ENCODE data around the gene CLSTN2.

Gene CLSTN2

DNA sequence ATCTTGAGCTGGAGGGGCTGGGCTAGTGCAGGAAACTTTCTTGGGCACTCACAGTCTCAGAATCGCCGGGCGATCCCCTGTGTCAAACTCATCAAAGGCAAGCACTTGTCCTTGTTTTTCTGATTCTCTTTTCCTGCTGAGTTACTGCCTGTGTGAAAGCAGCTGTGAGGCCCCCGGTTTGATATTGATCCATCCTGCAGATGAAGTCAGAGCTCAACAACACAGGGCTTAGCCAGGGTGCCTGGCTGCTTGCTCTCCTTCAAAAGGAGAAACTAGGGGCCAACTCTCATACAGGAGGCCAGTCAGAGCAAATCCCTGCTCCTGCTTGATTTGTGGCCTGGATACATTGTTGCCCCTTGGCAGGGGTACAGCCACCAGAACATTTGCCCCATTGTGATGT is 22.9 kb downstream of the CLSTN2 start:
- no peaks in the 10 kb centered on the region for H3K4me1 Mint-ChIP-seq
- TF ChIP-seq CTCF (IDR thresholded peaks at IDR 0.05; ENCODE audit: unreplicated experiment in 3 of 3) = no peak
- H3K27ac Mint-ChIP-seq = no peak overlapping the region
- H3K27me3 Mint-ChIP-seq (ENCODE audit: low read depth) = peaks cover 32% of the 10 kb centered on the region
- H3K4me3 Mint-ChIP-seq = no peak overlapping the region
- no peaks in the 10 kb centered on the region for H3K36me3 Mint-ChIP-seq (ENCODE audit: low read depth)
- no peaks in the 10 kb centered on the region for H3K9me3 Mint-ChIP-seq

DNA sequence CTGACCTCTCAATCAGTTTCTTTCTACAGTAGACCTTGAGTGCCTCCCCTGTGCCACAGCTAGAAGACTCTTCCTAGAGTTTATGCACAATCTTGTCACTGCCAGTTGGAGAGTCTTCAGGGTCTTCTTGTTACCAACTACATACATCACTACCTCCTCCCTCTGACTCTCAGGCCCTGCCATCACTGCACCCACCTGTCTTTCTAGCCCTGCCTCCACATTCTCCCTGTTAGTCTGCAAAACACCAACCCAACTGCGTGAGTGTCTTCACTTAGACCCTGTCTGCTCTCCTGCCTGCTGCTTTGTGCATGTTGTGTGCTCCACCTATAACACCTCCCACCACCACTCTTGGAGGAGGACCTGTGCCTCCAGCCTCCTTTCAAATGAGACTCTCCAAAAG is 34.4 kb downstream of the CLSTN2 start:
- peaks cover 6% of the 10 kb centered on the region for H3K4me1 Mint-ChIP-seq
- no peaks in the 10 kb centered on the region for H3K9me3 Mint-ChIP-seq
- H3K36me3 Mint-ChIP-seq (ENCODE audit: low read depth) = no peaks in the 10 kb centered on the region
- H3K4me3 Mint-ChIP-seq = no peak overlapping the region
- H3K27ac Mint-ChIP-seq = no peak overlapping the region
- peaks cover 31% of the 10 kb centered on the region for H3K27me3 Mint-ChIP-seq (ENCODE audit: low read depth)
- TF ChIP-seq CTCF (IDR thresholded peaks at IDR 0.05; ENCODE audit: unreplicated experiment in 3 of 3) = no peak

- no peaks in the 10 kb centered on the region for H3K9me3 Mint-ChIP-seq
- TF ChIP-seq CTCF (IDR thresholded peaks at IDR 0.05; ENCODE audit: unreplicated experiment in 3 of 3) = no peak
- H3K36me3 Mint-ChIP-seq (ENCODE audit: low read depth) = no peaks in the 10 kb centered on the region
These were observed 35.5 kb downstream of the CLSTN2 start for GRCh38 chr3:139970526-139970925.

DNA sequence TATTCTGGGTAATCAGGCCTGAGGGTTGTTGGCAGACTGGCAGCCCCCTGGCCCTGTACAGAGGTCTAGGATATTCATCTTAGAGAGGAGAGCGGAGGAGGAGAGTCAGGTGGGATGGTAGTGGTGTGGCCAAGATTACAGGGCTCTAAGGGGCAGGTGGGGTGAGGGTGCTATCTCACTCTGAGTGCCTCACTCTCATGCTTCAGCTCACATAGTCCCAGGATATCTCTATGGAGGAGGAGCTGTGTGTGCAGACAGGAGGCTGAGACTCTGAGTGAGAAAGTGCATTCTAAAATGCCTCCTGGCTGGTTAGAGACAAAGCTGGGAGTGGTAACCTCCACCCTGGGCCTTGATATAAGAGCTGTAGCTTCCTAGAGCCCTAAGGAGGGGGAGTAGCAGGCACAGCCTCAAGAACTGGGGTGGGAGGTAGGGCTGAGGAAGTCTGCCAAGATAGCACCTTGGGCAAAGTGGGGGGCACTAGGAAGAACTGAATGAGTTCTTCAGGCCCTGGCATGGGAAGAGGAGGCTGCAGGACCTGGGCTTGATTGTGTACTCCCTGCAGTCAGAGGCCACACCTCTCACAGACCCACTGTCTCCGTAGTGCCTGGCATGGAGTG is 39.9 kb downstream of the CLSTN2 start:
- TF ChIP-seq CTCF (IDR thresholded peaks at IDR 0.05; ENCODE audit: unreplicated experiment in 3 of 3) = no peak
- no peaks in the 10 kb centered on the region for H3K9me3 Mint-ChIP-seq
- peaks cover 14% of the 10 kb centered on the region for H3K27me3 Mint-ChIP-seq (ENCODE audit: low read depth)
- H3K27ac Mint-ChIP-seq = no peak overlapping the region
- H3K4me1 Mint-ChIP-seq = peaks cover under 1% of the 10 kb centered on the region
- H3K36me3 Mint-ChIP-seq (ENCODE audit: low read depth) = no peaks in the 10 kb centered on the region
- no peak overlapping the region for H3K4me3 Mint-ChIP-seq

More at GRCh38 chr3:139970526-139970925, 35.5 kb downstream of the CLSTN2 start:
- H3K4me3 Mint-ChIP-seq = no peak overlapping the region
- peaks cover 6% of the 10 kb centered on the region for H3K4me1 Mint-ChIP-seq
- H3K27ac Mint-ChIP-seq = no peak overlapping the region
- H3K27me3 Mint-ChIP-seq (ENCODE audit: low read depth) = peaks cover 29% of the 10 kb centered on the region

DNA sequence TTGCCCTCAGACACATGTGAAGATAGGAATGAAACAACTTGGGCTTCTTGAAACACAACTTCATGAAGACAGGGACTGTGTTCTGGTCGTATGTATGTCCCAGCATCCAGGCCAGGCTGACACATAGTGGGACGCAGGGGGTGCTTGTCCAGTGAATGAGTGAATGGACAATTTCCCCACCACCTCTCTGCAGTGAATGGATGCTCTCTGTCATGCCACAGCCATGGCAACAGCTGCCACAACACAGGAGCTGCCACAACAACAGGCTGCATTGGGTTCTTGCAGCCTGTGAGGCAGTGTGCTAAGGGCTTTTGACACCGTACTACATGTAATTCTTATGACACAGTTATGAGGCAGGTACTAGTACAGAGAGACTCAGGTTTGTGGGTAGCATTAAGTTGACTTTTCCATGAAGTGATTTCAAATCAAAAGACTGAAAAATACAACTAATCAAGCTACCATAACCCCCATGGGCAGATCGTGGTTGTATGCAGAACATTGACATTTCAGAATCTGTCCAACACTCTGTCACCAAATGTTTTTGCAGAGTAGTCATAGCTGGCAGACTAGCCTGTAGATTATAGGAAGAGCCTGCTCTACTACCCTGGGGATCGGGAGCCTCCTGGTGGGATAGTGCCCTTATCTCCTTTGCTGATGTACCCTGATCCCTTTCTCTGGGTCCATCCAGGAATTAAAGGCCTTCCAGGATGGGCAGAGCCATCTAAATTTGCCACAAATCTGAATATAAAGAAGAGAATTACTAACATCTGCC is 40.8 kb downstream of the CLSTN2 start:
- Mint-ChIP-seq H3K4me3 (no peak overlapping the region), H3K4me1 (no peaks in the 10 kb centered on the region), H3K27ac (no peak overlapping the region), H3K9me3 (no peaks in the 10 kb centered on the region), H3K27me3 (ENCODE audit: low read depth) (peaks cover 15% of the 10 kb centered on the region), H3K36me3 (ENCODE audit: low read depth) (no peaks in the 10 kb centered on the region)
- no peak for TF ChIP-seq CTCF (IDR thresholded peaks at IDR 0.05; ENCODE audit: unreplicated experiment in 3 of 3)

DNA sequence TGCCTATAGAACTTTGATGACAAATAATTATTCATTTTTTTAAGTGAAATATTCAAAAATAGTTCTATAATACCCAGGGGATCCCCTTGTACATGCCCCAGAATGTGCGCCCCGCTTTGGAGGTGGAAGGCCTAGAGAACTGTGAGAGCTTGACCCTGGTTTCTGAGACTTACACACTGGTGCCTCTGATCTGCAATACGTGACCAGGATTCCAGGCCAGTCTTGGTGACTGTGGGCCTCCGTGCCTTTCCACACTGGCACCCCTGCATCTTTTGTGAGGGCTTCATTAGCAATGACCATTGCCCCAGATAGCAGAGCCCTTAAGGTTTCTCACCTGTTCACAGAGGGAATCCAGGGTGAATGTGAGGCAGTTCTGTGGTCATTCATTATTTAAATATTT is 44.0 kb downstream of the CLSTN2 start:
- H3K4me1 Mint-ChIP-seq = no peaks in the 10 kb centered on the region
- no peaks in the 10 kb centered on the region for H3K9me3 Mint-ChIP-seq
- peaks cover 11% of the 10 kb centered on the region for H3K27me3 Mint-ChIP-seq (ENCODE audit: low read depth)
- H3K4me3 Mint-ChIP-seq = no peak overlapping the region
- H3K27ac Mint-ChIP-seq = no peak overlapping the region
- TF ChIP-seq CTCF (IDR thresholded peaks at IDR 0.05; ENCODE audit: unreplicated experiment in 3 of 3) = no peak
- H3K36me3 Mint-ChIP-seq (ENCODE audit: low read depth) = no peaks in the 10 kb centered on the region
